NCI-H82 treated with DMSO at 0.1 percent for 48 hours (cell line): ENCODE data around the gene RTN4RL1.
"Not testable (repeated sequence)": the region's sequence is repeated elsewhere in the genome, so short reads cannot be mapped to it uniquely, and the experiment has no call there.

Source experiments
- DNase-seq: peaks from one replicate; lab custom pipeline; 2025; ENCODE audit not compliant: unreplicated experiment; lab: John Stamatoyannopoulos, UW

The RTN4RL1 gene

GRCh38 chr17:2004435-2004952, 20.6 kb downstream of the RTN4RL1 start:
- DNase-seq, result no peak

DNA sequence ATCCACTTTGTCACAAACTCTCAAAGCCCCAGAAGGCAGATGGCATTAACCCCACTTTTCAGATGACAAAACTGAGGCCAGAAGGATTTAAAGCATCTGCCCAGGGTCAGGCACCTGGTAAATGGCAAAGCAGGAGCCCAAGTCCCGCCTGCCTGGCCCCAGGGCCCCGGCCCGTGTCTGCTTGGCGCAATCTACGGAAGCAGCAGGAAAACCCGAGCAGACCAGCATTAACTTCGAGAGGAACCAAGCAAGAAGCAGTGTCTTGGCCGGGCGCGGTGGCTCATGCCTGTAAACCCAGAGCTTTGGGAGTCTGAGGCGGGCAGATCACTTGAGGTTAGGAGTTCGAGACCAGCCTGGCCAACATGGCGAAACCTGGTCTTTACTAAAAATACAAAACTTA, 21.6 kb downstream of the RTN4RL1 start:
- DNase-seq, result no peak

DNA sequence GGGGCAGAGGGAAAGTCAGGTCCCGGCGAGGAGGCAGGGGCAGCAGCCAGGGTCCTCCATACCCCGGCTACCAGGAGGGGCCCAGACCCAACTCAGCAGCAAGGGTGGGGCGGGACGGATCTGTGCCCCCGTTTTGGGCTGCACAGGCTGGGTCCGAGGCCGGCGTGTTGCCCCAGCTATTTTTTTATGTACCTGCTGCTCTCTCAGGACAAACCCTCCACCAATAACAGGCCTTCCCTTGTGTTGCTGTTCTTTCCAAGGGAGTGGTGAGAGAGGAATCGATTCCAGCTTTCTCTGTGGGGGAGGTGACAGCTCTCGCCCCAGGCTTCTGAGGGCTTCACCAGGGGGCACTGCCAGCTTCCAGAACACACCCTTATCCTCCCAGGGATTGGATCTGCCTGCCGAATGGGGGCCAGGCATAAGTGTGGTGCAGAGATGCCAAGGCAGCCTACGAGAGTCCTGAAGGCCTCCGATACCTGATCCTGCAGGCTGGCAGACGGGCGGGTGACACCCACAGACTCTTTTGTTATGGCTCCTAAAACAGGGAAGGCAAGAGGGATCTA, 22.3 kb downstream of the RTN4RL1 start:
- DNase-seq, result no peak

DNA sequence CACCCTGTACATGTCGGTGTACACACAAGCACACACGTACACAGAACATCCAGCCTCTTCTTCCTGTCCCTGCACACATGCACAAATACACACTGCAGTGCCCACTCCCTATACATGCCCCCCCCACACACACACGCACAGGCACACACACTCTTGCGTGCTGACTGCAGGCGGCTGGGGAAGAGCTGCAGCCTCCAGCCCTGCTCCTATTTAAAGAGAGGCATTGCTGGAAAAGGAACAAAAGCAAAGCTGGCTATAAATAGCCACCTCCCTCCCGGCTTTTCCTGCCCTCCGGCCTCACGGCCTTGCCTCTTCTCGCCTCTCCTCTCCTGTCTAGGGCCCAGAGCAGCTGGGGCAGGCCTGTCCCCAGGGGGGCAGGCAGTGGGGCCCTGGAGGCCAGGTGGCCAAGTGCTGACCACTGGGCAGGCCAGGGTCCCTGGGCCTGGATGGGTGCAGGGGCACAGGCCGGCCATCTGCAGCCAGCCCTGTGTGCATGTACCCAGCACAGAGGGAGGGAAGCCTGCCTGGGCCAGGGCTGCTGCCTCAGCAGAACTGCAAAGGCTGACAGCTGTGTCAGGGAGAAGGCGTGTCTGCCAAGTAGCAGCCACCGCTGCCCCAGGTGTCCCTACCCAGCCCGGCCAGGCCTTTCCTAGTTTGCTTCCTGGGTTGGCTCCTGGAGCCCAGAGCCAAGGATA, 25.4 kb downstream of the RTN4RL1 start:
- DNase-seq, result peak; percentile 31

DNA sequence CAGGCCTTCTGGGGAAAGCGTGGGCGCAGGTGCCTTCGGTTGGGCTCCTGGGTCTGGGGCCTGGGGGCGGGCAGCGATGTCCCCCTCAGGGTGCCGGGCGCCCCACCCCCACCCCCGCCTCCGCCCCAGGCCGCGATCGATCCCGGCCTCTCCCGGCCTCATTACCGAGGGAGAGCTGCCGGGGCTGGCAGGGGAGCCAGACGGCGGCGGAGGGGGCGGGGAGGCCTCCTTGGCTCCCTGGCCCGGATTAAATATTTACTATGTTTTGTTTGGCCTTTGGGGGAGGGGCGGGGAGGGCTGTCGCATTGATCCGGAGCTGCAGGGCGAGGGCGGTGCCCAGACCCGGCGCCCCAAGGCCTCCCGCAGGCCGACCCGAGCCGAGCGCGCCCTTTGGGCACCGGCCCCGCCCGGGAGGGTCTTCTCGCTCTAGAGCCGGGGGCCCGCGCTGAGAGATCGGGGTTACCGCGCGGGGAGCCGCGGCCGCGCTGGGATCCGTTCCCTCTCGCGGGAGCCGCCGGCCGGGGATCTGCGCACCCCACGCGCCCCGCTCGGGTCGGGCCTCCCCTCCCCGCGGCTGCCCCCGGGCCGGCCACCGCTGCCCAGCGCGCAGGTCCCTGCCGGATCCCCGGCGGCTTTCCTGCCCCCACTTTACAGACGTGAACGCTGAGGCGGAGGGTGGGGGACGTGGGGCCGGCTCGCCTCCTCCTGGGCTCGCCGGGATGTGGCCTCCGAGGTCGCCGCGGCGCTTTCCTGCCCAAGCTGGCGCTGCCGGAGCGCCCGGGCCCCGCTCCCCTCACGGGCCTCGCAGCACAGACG, 27.0 kb downstream of the RTN4RL1 start:
- peak; percentile 81 for DNase-seq

DNA sequence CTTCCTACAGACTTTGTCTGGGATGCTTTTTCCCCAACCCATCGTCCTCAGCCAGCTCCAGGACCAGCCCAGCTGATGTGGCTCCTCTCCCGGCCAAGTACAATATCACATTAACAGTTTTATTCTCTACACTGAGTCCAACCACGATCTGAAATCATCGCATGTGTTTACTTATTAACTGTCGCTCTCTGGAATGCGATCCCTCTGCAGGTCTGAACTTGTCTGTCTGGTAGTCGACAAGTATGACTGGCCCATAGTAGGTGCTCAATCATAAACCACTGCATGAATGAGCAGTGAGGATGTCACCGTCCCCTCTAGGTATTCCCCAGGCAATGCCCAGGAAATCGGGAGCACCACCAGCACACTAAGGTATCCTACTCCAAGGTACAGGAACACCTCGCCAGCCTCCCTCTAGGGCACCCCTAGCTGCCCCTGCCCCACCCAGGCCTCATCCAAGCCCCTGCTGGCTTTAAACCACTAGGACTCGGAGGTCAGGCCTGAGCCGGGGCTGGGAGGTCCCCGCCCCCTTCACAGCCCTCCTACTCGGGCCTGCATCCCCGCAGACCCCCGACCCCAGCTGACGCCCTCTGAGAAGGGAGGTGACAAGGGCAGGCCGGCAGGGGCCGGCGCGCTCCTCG, 27.7 kb downstream of the RTN4RL1 start:
- DNase-seq, result peak; percentile 52

GRCh38 chr17:1996800-1997288, 28.3 kb downstream of the RTN4RL1 start:
- DNase-seq, result no peak

DNA sequence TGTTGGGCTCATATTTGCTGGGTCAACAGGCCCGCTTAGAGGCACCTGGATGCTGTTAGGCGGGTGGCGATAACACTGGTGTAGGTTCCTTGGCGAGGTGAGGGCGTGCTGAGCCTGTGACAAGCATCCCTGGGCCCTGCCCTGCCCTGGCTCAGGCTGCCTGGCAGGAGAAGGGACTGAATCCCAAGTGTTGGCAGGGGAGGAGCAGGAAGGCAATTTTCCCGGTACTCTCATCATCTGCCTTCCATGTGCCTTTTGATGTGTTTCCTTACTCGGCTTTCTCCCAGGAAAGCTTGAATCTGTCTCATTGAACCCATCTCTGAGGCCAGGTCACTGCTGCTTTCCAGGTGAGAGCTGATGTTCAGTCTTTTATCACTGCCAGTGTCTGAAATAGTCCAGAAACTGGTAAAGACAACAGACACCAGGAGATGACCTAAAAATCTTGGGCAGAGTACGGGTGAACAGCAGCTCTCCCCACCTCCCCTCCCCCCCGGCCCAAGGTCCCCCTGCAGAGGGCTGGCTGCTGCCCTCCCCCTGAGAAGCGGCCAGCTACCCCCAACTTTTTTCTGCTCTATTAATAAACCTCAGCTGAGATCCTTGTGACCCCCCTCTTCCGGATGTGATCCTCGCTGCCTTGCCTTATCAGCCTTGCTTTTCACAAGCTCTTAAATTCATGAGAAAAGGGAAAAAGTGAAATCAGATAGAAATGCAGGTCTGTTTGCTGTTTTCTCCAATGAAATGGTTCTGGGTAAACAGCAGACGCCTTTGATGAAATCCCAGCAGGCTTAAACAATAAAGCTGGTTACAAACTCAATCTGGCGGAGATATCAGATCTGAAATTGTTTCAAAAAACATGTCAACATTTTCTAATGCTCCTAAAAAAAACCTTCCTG, 29.0 kb downstream of the RTN4RL1 start:
- no peak for DNase-seq

- no peak for DNase-seq
Measured at GRCh38 chr17:1995321-1995892, 29.7 kb downstream of the RTN4RL1 start.

GRCh38 chr17:1994707-1995106, 30.4 kb downstream of the RTN4RL1 start:
- no peak for DNase-seq

DNA sequence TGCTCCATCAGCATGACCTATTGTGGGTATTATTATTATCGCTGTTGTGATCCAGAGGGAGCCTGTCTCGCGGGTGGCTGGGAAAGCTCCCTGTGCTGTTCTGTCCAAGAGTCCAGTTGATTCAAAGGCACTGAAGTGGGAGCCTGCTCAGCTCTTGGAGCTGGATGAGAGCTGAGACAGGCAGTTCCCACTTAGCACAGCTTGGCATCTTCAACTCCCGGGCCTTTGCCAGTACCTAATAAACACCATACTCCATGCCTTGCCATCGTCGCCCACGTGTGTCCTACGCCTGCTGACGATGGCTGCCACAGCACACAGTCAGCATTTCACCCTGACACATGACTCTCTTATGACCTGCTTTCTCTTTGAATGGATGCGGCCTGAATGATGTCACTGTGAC, 32.6 kb downstream of the RTN4RL1 start:
- no peak for DNase-seq

DNA sequence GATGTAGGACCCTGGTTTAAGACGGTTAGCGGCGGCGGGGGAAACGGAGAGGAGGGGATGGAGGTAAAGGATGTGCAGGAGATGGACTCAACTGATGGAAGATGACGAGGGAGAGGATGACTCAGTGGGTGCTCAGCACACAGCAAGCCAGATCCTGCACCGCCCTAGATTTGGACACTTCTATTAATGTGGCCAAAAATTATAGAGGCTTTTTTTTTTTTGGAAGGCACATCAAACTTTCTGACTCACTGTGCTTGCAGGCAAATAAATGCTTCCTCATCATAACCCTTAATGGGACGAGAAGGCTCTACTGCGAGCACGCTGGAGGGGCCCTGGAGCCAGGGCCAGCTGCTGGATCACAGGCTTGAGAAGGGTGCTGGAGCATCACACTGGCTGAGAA, 36.0 kb downstream of the RTN4RL1 start:
- no peak for DNase-seq

GRCh38 chr17:1986783-1987451, 38.2 kb downstream of the RTN4RL1 start:
- no peak for DNase-seq

- no peak for DNase-seq
Measured at GRCh38 chr17:1985686-1986085, 39.4 kb downstream of the RTN4RL1 start.

DNA sequence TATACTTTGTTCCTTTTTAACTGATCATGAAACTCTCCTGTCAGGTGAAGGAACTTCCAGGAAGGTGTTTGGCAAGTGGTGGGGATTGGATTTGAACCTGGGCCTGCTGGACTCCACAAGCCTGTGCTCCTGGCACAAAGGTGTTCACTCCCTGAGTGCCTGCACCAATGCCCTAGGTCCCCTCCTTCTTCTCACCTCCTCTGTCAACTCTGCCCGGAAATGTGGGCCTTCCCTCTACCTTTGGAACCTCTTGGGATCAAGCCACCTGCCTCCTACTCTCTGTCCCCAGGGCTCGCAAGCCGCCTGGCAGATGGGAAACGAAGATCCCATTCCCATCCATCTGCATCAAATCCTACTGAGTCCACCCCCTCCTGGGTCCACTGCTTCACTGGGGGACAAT, 40.0 kb downstream of the RTN4RL1 start:
- DNase-seq, result peak; percentile 39

DNA sequence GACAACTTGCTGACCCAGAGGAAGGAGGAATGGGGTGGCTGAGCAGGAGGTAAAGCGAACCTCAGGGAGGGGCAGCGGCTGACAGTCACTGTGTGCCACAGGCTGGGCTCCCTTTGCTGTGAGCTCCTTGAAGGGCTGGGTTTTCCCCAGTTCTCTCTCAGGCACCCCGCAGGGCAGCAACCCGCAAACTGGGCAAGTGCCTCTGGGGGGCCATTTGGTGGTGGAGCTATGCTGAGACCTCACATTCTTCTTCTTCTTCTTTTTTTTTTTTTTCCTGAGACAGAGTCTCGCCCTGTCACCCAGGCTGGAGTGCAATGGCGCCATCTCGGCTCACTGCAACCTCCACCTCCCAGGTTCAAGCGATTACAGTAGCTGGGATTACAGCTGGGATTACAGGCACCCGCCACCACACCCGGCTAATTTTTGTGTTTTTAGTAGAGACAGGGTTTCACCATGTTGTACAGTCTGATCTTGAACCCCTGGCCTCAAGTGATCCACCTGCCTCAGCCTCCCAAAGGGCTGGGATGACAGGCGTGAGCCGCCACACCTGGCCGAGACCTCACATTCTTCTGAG, 42.3 kb downstream of the RTN4RL1 start:
- DNase-seq, result not testable (repeated sequence)

- no peak for DNase-seq
Measured at GRCh38 chr17:1980665-1981250, 44.4 kb downstream of the RTN4RL1 start.

- no peak for DNase-seq
Measured at GRCh38 chr17:1979182-1979985, 45.8 kb downstream of the RTN4RL1 start.
